ENCODE measurements around the gene TMEM14C. TPM values are rescaled to one million over a fixed set of nuclear protein-coding genes. Genes with fewer than 3 reads are reported as not detected.

Gene TMEM14C
- polyA plus RNA-seq, 1 donor from 2014 or later, result 124 TPM

GRCh38 chr6:10719296-10719963 lies 3.4 kb upstream of the TMEM14C start:
- H3K79me2 ChIP-seq (replicated peaks; ENCODE audit: insufficient read depth, low read length), result peaks cover 7% of the 10 kb centered on the region
- no peaks in the 10 kb centered on the region for H4K20me1 ChIP-seq (ENCODE audit: insufficient read depth)
- H3K9me2 ChIP-seq (ENCODE audit: insufficient read depth, low read length), result no peaks in the 10 kb centered on the region
- H3F3A ChIP-seq (ENCODE audit: insufficient read depth, low read length, poor library complexity, severe bottlenecking), result no peaks in the 10 kb centered on the region
- no peak overlapping the region for H2AFZ ChIP-seq (ENCODE audit: low read depth, low read length)
- H3K4me3 ChIP-seq (ENCODE audit: low read length), result no peak overlapping the region
- TF ChIP-seq MXI1 (conservative IDR thresholded peaks at IDR 0.05; ENCODE audit: poor library complexity, severe bottlenecking) (no peak), RAD21 (conservative IDR thresholded peaks at IDR 0.05) (no peak), EZH2 (IDR thresholded peaks at IDR 0.05; ENCODE audit: borderline replicate concordance, insufficient read depth, low read length, poor library complexity, severe bottlenecking) (no peak), REST (IDR thresholded peaks at IDR 0.05; ENCODE audit: borderline replicate concordance) (no peak), CTCF (IDR thresholded peaks at IDR 0.05; ENCODE audit: poor library complexity, severe bottlenecking) (no peak)
- H3K4me2 ChIP-seq (ENCODE audit: low read length), result no peak overlapping the region
- H3K27ac ChIP-seq (ENCODE audit: low read length), result no peak overlapping the region
- no peak overlapping the region for H3K9ac ChIP-seq (ENCODE audit: low read length)
- no peaks in the 10 kb centered on the region for H3K9me3 ChIP-seq (ENCODE audit: low read length)
- H3K36me3 ChIP-seq (ENCODE audit: insufficient read depth, low read length), result no peaks in the 10 kb centered on the region
- H3K27me3 ChIP-seq (ENCODE audit: insufficient read depth, low read depth, low read length), result no peaks in the 10 kb centered on the region

- no peak overlapping the region for H3K4me2 ChIP-seq (ENCODE audit: low read length)
- H3K27me3 ChIP-seq (ENCODE audit: insufficient read depth, low read depth, low read length), result no peaks in the 10 kb centered on the region
- TF ChIP-seq RAD21 (conservative IDR thresholded peaks at IDR 0.05), result no peak
- TF ChIP-seq EZH2 (IDR thresholded peaks at IDR 0.05; ENCODE audit: borderline replicate concordance, insufficient read depth, low read length, poor library complexity, severe bottlenecking), result no peak
- TF ChIP-seq REST (IDR thresholded peaks at IDR 0.05; ENCODE audit: borderline replicate concordance), result no peak
- TF ChIP-seq POLR2AphosphoS5 (IDR thresholded peaks at IDR 0.05), result no peak
- TF ChIP-seq TAF1 (IDR thresholded peaks at IDR 0.05; ENCODE audit: low read depth), result no peak
- no peaks in the 10 kb centered on the region for H3F3A ChIP-seq (ENCODE audit: insufficient read depth, low read length, poor library complexity, severe bottlenecking)
- no peaks in the 10 kb centered on the region for H4K20me1 ChIP-seq (ENCODE audit: insufficient read depth)
- H2AFZ ChIP-seq (ENCODE audit: low read depth, low read length), result no peak overlapping the region
- H3K27ac ChIP-seq (ENCODE audit: low read length), result no peak overlapping the region
- H3K9ac ChIP-seq (ENCODE audit: low read length), result no peak overlapping the region
- no peaks in the 10 kb centered on the region for H3K36me3 ChIP-seq (ENCODE audit: insufficient read depth, low read length)
- H3K79me2 ChIP-seq (replicated peaks; ENCODE audit: insufficient read depth, low read length), result peaks cover 10% of the 10 kb centered on the region
- no peak overlapping the region for H3K4me3 ChIP-seq (ENCODE audit: low read length)
- no peaks in the 10 kb centered on the region for H3K9me3 ChIP-seq (ENCODE audit: low read length)
- H3K9me2 ChIP-seq (ENCODE audit: insufficient read depth, low read length), result no peaks in the 10 kb centered on the region
Observed at GRCh38 chr6:10719964-10720264, 3.0 kb upstream of the TMEM14C start.

Measured in neural cell (in vitro differentiated cells).